ENCODE data around the gene ACACB. TPM values are rescaled to one million over a fixed set of nuclear protein-coding genes. Genes with fewer than 3 reads are reported as not detected.

The ACACB gene
- total and polyA plus RNA-seq, 12 donors, result 12.8 to 241 (median 107) TPM

DNA sequence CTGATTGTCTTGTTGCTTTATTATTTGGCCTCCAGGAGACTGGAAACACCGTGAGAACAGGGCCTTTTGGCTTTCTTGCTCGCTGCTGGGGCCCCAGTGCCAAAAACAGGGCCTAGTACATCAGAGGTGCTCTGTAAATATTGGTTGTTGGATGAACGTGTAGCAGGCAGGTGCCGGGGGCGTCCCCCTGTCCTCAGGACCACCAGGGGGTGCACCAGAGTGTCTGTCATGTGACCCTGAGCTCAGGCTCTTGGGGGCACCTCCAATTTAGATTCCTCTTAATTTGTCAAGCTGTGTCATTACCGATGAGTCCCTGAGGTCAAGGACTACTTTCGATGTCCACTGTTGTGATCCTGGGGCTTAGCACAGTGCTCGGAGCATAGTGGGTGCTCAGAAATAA, 87.1 kb downstream of the ACACB start:
- Histone ChIP-seq H3K27me3 (no peaks in the 10 kb centered on the region), H3K4me1 (peaks cover 0 to 4% (median 0%) of the 10 kb centered on the region in 9 donors), H3K36me3 (peaks cover 0 to 100% (median 80%) of the 10 kb centered on the region in 9 donors), H3K27ac (no peak overlapping the region), H3K4me3 (no peak overlapping the region), H3K9me3 (no peaks in the 10 kb centered on the region)
- intact Hi-C loops (cut with DNase I), result no loop called here
- ATAC-seq, result no peak
- WGBS, 2 donors, result 83 to 90% methylated on average over 8 of the region's 8 CpGs
- TF ChIP-seq, protein P1, sequence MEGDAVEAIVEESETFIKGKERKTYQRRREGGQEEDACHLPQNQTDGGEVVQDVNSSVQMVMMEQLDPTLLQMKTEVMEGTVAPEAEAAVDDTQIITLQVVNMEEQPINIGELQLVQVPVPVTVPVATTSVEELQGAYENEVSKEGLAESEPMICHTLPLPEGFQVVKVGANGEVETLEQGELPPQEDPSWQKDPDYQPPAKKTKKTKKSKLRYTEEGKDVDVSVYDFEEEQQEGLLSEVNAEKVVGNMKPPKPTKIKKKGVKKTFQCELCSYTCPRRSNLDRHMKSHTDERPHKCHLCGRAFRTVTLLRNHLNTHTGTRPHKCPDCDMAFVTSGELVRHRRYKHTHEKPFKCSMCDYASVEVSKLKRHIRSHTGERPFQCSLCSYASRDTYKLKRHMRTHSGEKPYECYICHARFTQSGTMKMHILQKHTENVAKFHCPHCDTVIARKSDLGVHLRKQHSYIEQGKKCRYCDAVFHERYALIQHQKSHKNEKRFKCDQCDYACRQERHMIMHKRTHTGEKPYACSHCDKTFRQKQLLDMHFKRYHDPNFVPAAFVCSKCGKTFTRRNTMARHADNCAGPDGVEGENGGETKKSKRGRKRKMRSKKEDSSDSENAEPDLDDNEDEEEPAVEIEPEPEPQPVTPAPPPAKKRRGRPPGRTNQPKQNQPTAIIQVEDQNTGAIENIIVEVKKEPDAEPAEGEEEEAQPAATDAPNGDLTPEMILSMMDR (IDR thresholded peaks at IDR 0.05), result no peak
- no peak for DNase-seq

- intact Hi-C loops (cut with DNase I), result loop anchor here in 1 of 10 donors (5.0 kb wide), 1 partner anchor 37 kb away; no protein-coding TSS in a partner anchor
- TF ChIP-seq, protein P1 (IDR thresholded peaks at IDR 0.05), result no peak
- Histone ChIP-seq H3K27me3 (no peaks in the 10 kb centered on the region), H3K4me1 (no peaks in the 10 kb centered on the region), H3K36me3 (peaks cover 5 to 98% (median 71%) of the 10 kb centered on the region in 9 donors), H3K4me3 (no peak overlapping the region), H3K27ac (no peak overlapping the region), H3K9me3 (no peaks in the 10 kb centered on the region)
- 88 to 90% methylated on average over 14 of the region's 14 CpGs for WGBS, 2 donors
- ATAC-seq, result peak in 2 of 8 donors; percentile 16 to 53
- no peak for DNase-seq
Measured at GRCh38 chr12:109209082-109209481, 92.7 kb downstream of the ACACB start.

DNA sequence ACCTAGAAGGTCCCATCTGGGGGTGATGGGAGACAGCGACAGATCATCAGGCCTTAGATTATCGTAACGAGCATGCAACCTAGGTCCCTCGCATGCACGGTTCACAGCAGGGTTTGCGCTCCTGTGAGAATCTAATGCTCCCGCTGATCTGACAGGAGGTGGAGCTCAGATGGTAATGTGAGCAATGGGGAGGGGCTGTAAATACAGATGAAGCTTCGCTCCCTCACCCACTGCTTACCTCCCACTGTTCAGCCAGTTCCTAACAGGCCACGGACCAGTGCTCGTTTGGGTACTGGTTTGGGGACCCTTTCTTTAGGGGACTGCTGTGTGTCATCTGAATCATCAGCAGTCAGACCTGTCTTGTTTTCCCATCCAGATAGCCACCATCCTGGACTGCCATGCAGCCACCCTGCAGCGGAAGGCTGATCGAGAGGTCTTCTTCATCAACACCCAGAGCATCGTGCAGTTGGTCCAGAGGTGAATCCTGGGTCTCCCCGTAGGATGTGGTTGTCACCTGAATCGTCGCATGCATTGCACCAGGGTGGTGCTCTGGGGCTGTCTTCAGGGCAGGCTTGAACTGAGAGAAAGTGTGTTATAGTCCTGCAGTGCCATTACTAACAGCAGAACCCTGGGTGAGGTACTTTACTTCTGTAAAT, 96.2 kb downstream of the ACACB start:
- no peaks in the 10 kb centered on the region for H3K27me3 ChIP-seq
- no peak overlapping the region for H3K4me3 ChIP-seq
- peaks cover 4 to 98% (median 68%) of the 10 kb centered on the region in 9 donors for H3K36me3 ChIP-seq
- H3K27ac ChIP-seq, result no peak overlapping the region
- 94% methylated on average over 16 of the region's 16 CpGs for WGBS, 2 donors
- H3K4me1 ChIP-seq, result no peaks in the 10 kb centered on the region
- ATAC-seq (peak in 1 of 8 donors; percentile 11), DNase-seq (no peak)
- no peaks in the 10 kb centered on the region for H3K9me3 ChIP-seq
- intact Hi-C loops (cut with DNase I), result no loop called here
- TF ChIP-seq, protein P1 (IDR thresholded peaks at IDR 0.05), result no peak

GRCh38 chr12:109214131-109214530, 97.7 kb downstream of the ACACB start:
- TF ChIP-seq, protein P1 (IDR thresholded peaks at IDR 0.05), result no peak
- WGBS, 2 donors, result 93 to 95% methylated on average over 3 of the region's 3 CpGs
- H3K4me3 ChIP-seq, result no peak overlapping the region
- peaks cover 1 to 98% (median 69%) of the 10 kb centered on the region in 9 donors for H3K36me3 ChIP-seq
- no peaks in the 10 kb centered on the region for H3K4me1 ChIP-seq
- no peaks in the 10 kb centered on the region for H3K9me3 ChIP-seq
- DNase-seq (no peak), ATAC-seq (no peak)
- no peak overlapping the region for H3K27ac ChIP-seq
- intact Hi-C loops (cut with DNase I), result no loop called here
- no peaks in the 10 kb centered on the region for H3K27me3 ChIP-seq

Data from heart right ventricle (tissue), 16 donors.